DND-41 (cell line): ENCODE measurements around the gene INKA2.

Experiments used
- ATAC-seq: fragments of 200-7000 bp; cut with Tn5 transposase; 3 replicates; pipeline ENCODE4 v1.9.1; 2021; ENCODE audit warnings: low read depth; ENCODE audit not compliant: insufficient read depth
- DNase-seq: peaks from one replicate; pipeline ENCODE4 v3.0.0-alpha.2; 2020
- H2AFZ ChIP-seq: 2 replicates; pipeline ENCODE4 v1.6.0; 2012; ENCODE audit warnings: low read depth, low read length
- H3K27ac ChIP-seq: 2 replicates; pipeline ENCODE4 v1.5.1; 2012; ENCODE audit warnings: low read length, inconsistent platforms
- H3K27me3 ChIP-seq: fragments of 200-600 bp; sonication (generic); 2 replicates; pipeline ENCODE4 v1.6.0; 2012; ENCODE audit warnings: low read length, mild to moderate bottlenecking, inconsistent platforms; ENCODE audit not compliant: insufficient read depth, poor library complexity
- H3K36me3 ChIP-seq: 2 replicates; pipeline ENCODE4 v1.5.1; 2012; ENCODE audit warnings: low read length, inconsistent platforms; ENCODE audit not compliant: insufficient read depth
- H3K4me1 ChIP-seq: 2 replicates; pipeline ENCODE4 v1.5.1; 2012; ENCODE audit warnings: mild to moderate bottlenecking, low read length; ENCODE audit not compliant: insufficient read depth
- H3K4me2 ChIP-seq: 2 replicates; pipeline ENCODE4 v1.6.0; 2012; ENCODE audit warnings: mild to moderate bottlenecking, moderate library complexity, low read length, inconsistent platforms; ENCODE audit not compliant: insufficient read depth
- H3K4me3 ChIP-seq, 2 experiments: fragments of 200-600 bp in 1 of 2; shearing (Covaris generic) in 1 of 2; 2 replicates each; pipeline ENCODE4 v1.5.1; 2012 to 2016; ENCODE audit warnings: inconsistent platforms in 2 of 2, low read length in 2 of 2, mild to moderate bottlenecking in 2 of 2, low read depth in 1 of 2, moderate library complexity in 1 of 2
- H3K79me2 ChIP-seq: 2 replicates; pipeline ENCODE4 v1.6.0; 2012; ENCODE audit warnings: low read length, inconsistent platforms; ENCODE audit not compliant: insufficient read depth
- H3K9ac ChIP-seq: 2 replicates; pipeline ENCODE4 v1.6.0; 2012; ENCODE audit warnings: low read depth, mild to moderate bottlenecking, inconsistent platforms, low read length, moderate library complexity
- H3K9me3 ChIP-seq: 2 replicates; pipeline ENCODE4 v1.5.1; 2012; ENCODE audit warnings: low read length, moderate library complexity, mild to moderate bottlenecking, inconsistent platforms; ENCODE audit not compliant: insufficient read depth, severe bottlenecking
- H4K20me1 ChIP-seq: 2 replicates; pipeline ENCODE4 v1.6.0; 2012; ENCODE audit warnings: low read length; ENCODE audit not compliant: insufficient read depth
- EZH2 ChIP-seq: IDR thresholded peaks from 3 replicates; pipeline ENCODE4 v1.6.1; 2012; ENCODE audit warnings: borderline replicate concordance, low read depth, mild to moderate bottlenecking, moderate library complexity, low read length, inconsistent platforms; ENCODE audit not compliant: severe bottlenecking
- TF ChIP-seq, protein P1 (sequence below): IDR thresholded peaks from 2 replicates; pipeline ENCODE4 v1.5.1; 2012; ENCODE audit warnings: borderline replicate concordance, low read length, moderate library complexity, mild to moderate bottlenecking; ENCODE audit not compliant: poor library complexity, severe bottlenecking; ENCODE audit errors: extremely low read depth

Gene INKA2

DNA sequence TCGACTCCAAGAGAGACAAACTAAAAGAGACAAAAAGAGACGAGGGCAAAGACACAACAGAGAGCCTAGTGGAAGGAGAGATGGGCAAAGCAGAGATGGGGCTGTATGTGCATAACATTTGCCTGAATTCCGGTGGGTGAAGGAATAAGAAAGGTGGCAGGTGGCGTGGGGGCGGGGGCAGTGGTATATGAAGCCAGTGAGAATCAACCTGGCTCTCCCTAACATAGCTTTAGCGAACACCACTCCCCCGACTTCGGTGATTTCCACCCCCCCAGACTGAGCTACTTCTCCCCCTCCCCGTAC is 1.1 kb downstream of the INKA2 start:
- H3K4me1 ChIP-seq: peaks cover 31% of the 10 kb centered on the region
- H3K9ac ChIP-seq: peak overlapping the region; percentile 63
- H3K4me2 ChIP-seq: peak overlapping the region; percentile 96
- H3K27me3 ChIP-seq: peaks cover 9% of the 10 kb centered on the region
- DNase-seq (no peak), ATAC-seq (no peak)
- peak overlapping the region; percentile 47 to 71; a peak in 3 of 4 replicates for H3K4me3 ChIP-seq
- TF ChIP-seq, protein P1, sequence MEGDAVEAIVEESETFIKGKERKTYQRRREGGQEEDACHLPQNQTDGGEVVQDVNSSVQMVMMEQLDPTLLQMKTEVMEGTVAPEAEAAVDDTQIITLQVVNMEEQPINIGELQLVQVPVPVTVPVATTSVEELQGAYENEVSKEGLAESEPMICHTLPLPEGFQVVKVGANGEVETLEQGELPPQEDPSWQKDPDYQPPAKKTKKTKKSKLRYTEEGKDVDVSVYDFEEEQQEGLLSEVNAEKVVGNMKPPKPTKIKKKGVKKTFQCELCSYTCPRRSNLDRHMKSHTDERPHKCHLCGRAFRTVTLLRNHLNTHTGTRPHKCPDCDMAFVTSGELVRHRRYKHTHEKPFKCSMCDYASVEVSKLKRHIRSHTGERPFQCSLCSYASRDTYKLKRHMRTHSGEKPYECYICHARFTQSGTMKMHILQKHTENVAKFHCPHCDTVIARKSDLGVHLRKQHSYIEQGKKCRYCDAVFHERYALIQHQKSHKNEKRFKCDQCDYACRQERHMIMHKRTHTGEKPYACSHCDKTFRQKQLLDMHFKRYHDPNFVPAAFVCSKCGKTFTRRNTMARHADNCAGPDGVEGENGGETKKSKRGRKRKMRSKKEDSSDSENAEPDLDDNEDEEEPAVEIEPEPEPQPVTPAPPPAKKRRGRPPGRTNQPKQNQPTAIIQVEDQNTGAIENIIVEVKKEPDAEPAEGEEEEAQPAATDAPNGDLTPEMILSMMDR: no peak
- TF ChIP-seq EZH2: no peak
- no peaks in the 10 kb centered on the region for H3K9me3 ChIP-seq
- peak overlapping the region; percentile 34 for H3K27ac ChIP-seq
- no peaks in the 10 kb centered on the region for H3K79me2 ChIP-seq
- no peaks in the 10 kb centered on the region for H3K36me3 ChIP-seq
- H4K20me1 ChIP-seq: peaks cover 11% of the 10 kb centered on the region; the same call in 1 of the 2 replicates
- H2AFZ ChIP-seq: peak overlapping the region; percentile 83

DNA sequence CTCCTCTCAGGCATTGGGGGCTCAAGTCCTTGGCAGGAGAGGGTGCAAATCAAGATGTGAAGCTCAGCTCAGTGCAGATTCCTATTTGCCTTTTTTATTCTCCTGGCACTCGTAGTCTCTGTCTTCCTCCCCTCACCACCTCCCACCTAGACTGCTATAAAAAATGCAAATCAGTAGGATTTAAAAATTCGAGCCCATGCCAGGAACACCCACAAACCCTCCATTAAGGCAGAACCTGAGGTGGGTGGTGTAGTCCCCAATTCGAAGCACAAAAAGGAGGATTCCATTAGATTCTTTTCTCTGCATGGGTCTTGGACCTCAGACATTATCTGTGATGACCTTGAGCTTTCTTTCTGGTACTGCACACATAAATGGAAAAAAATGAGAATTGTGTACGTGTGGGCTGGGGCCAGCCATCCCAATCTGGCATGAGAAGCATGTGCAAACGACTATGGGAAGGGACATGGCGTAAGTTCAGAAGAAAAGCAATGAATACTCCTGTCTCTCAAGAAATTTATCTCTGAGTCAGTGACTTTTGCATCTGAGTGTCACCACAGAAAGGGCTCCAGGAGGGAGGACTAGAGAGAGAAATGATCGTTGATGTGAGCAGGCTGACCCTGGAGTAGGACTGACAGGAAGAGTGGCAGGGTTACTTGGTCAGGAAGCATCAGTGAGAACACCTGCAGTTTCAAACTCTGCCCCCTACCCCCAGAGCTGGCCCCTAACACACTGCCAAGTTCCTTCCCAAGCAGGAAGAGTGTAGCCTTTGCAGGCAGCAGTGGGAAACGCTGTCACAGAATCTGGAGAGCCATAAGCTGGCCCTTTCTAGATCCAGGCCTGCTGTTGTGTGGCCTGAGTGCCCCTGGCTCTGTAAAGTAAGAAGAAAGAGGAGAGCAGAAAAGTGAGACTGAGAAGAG is 1.7 kb downstream of the INKA2 start:
- ATAC-seq: no peak
- Histone ChIP-seq H3K79me2 (no peaks in the 10 kb centered on the region), H4K20me1 (peaks cover 13% of the 10 kb centered on the region; the same call in 1 of the 2 replicates), H3K27me3 (peaks cover 9% of the 10 kb centered on the region), H3K9ac (peak overlapping the region; percentile 63), H3K4me2 (peak overlapping the region; percentile 96), H3K9me3 (no peaks in the 10 kb centered on the region), H3K4me1 (peaks cover 31% of the 10 kb centered on the region), H3K4me3 (peak overlapping the region; percentile 47 to 71; a peak in 3 of 4 replicates), H3K27ac (peak overlapping the region; percentile 34), H3K36me3 (no peaks in the 10 kb centered on the region), H2AFZ (peak overlapping the region; percentile 83)
- DNase-seq: peak; percentile 19
- TF ChIP-seq EZH2: no peak
- TF ChIP-seq, protein P1: no peak

DNA sequence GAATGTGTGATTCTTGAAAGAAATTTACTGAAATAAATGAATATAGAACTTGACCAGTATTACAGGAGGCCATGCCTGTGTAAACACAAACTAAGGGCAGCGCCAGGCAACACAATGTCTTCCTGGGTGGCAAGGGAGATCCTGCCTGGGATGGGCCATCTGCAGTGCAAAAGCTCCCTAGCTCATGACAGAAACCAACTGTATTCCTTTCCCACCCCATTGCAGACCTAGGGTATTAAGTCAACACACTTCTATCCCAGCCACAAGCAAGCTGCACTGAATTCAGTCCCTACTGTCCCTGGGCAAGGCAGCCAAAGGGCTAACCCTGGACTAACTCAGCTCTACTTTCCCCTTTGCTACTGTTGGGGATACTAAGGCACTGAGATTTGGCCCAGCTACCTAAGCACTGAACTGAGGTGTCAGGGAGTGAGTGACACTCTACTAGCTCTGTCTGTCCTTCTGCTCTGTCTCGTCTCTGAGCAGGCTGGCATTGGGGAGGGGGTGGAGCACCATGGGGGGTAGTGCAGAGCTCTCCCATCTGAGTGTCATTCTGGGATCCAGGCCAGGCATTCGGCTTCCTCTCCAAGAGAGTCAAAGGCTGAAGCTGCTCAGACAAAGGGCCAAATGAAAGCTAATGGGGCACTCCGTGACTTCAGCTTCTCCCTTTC is 2.5 kb downstream of the INKA2 start:
- DNase-seq (no peak), ATAC-seq (no peak)
- TF ChIP-seq, protein P1: no peak
- TF ChIP-seq EZH2: no peak
- no peaks in the 10 kb centered on the region for H3K36me3 ChIP-seq
- peaks cover 13% of the 10 kb centered on the region; the same call in 1 of the 2 replicates for H4K20me1 ChIP-seq
- no peak overlapping the region for H3K4me3 ChIP-seq
- peak overlapping the region; percentile 96; the same call in 1 of the 2 replicates for H3K4me2 ChIP-seq
- peaks cover 31% of the 10 kb centered on the region for H3K4me1 ChIP-seq
- H3K9me3 ChIP-seq: no peaks in the 10 kb centered on the region
- no peak overlapping the region for H3K9ac ChIP-seq
- H3K79me2 ChIP-seq: no peaks in the 10 kb centered on the region
- no peak overlapping the region for H2AFZ ChIP-seq
- peaks cover 9% of the 10 kb centered on the region for H3K27me3 ChIP-seq
- H3K27ac ChIP-seq: no peak overlapping the region
